Measurements from ENCODE around the gene NCL. TPM values are rescaled to one million over a fixed set of nuclear protein-coding genes. Genes with fewer than 3 reads are reported as not detected.

NCL gene
- total and polyA plus RNA-seq, 2 of the 13 experiments (the other 11 are each of a cell fraction or from before 2014, with no cell fraction given) = 105 to 779 TPM

- 0 out of 2 replicates have a peak, but pooled peaks have one; percentile 34 for TF ChIP-seq ZNF367 (CRISPR knock-in tag; IDR thresholded peaks at IDR 0.05; ENCODE audit: borderline replicate concordance)
- peak; percentile 35; the same call in 1 of the 2 replicates for TF ChIP-seq KDM6A (CRISPR knock-in tag; IDR thresholded peaks at IDR 0.05; ENCODE audit: low read depth)
- no peak for TF ChIP-seq SCMH1 (CRISPR knock-in tag; IDR thresholded peaks at IDR 0.05; ENCODE audit: borderline replicate concordance)
- TF ChIP-seq ZNF180 (CRISPR knock-in tag; IDR thresholded peaks at IDR 0.05; ENCODE audit: borderline replicate concordance, low read depth) = no peak
- peak; percentile 98 for TF ChIP-seq ASH2L (IDR thresholded peaks at IDR 0.05; ENCODE audit: insufficient read length, low read depth, low read length)
- TF ChIP-seq ZFY (CRISPR knock-in tag; IDR thresholded peaks at IDR 0.05) = peak; percentile 99
- peak; percentile 79; the same call in 1 of the 2 replicates for TF ChIP-seq ZNF746 (CRISPR knock-in tag; IDR thresholded peaks at IDR 0.05)
- no peak for TF ChIP-seq ZNF382 (CRISPR knock-in tag; IDR thresholded peaks at IDR 0.05; ENCODE audit: borderline replicate concordance)
- TF ChIP-seq MATR3 (CRISPR knock-in tag; IDR thresholded peaks at IDR 0.05) = peak; percentile 22; the same call in 1 of the 2 replicates
- TF ChIP-seq ZNF407 (CRISPR knock-in tag; IDR thresholded peaks at IDR 0.05; ENCODE audit: not compliant biosample characterization) = peak; percentile 96
- TF ChIP-seq ZNF552 (CRISPR knock-in tag; IDR thresholded peaks at IDR 0.05; ENCODE audit: borderline replicate concordance) = peak; percentile 92; the same call in 1 of the 2 replicates
- TF ChIP-seq, protein P1, sequence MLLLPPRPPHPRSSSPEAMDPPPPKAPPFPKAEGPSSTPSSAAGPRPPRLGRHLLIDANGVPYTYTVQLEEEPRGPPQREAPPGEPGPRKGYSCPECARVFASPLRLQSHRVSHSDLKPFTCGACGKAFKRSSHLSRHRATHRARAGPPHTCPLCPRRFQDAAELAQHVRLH (CRISPR knock-in tag; IDR thresholded peaks at IDR 0.05; ENCODE audit: borderline replicate concordance, low read depth) = peak; percentile 75; the same call in 1 of the 2 replicates
- peak; percentile 93 for TF ChIP-seq CBX1 (IDR thresholded peaks at IDR 0.05; ENCODE audit: low read depth)
- TF ChIP-seq ZNF354B (CRISPR knock-in tag; IDR thresholded peaks at IDR 0.05) = peak; percentile 89; the same call in 1 of the 2 replicates
- TF ChIP-seq ZNF441 (CRISPR knock-in tag; IDR thresholded peaks at IDR 0.05; ENCODE audit: borderline replicate concordance) = peak; percentile 87; the same call in 1 of the 2 replicates
- peak; percentile 50 for TF ChIP-seq HCFC1 (IDR thresholded peaks at IDR 0.05; ENCODE audit: low read depth, low read length)
- peak; percentile 67 for TF ChIP-seq SIX4 (CRISPR knock-in tag; IDR thresholded peaks at IDR 0.05)
Measured at GRCh38 chr2:231463698-231464575, at the start of gene NCL (continued).

Measured in HepG2 (cell line).